HepG2 (cell line): ENCODE results near the gene SPPL3. TPM values are rescaled to one million over a fixed set of nuclear protein-coding genes. Genes with fewer than 3 reads are reported as not detected.

Experiments
- ATAC-seq: fragments of 200-7000 bp; cut with Tn5 transposase; 3 replicates; pipeline ENCODE4 v1.9.1; 2020; ENCODE audit warnings: mild to moderate bottlenecking, moderate library complexity
- BruUV-seq: library from RNA; stranded (reverse); fragments of 400-500 nt; replicated peaks from 2 replicates; lab custom pipeline; 2021; lab: Mats Ljungman, UMichigan
- CTCF ChIA-PET: fragments of 300-600 bp; formaldehyde crosslinking; extraction: SDS; loops from one replicate; lab custom pipeline; 2021; ENCODE audit warnings: low total read pairs, inconsistent platforms, low intra/inter-chr PET ratio; lab: Yijun Ruan, JAX
- POLR2A ChIA-PET: fragments of 350-600 bp; sonication (Branson Sonifier 250); formaldehyde crosslinking; loops from one replicate; lab custom pipeline; 2020; ENCODE audit warnings: antibody characterized with exemption, inconsistent platforms; lab: Yijun Ruan, JAX
- DNase-seq: peaks from one replicate; pipeline ENCODE4 v3.0.0-alpha.2; 2015; ENCODE audit warnings: low spot score
- FAIRE-seq: peaks from 3 replicates; lab custom pipeline; 2011; peaks lifted over from hg19 to GRCh38; lab: Jason Lieb, UNC
- H2AFZ ChIP-seq: one replicate; pipeline ENCODE4 v1.6.1; 2011; ENCODE audit warnings: low read length, inconsistent platforms
- H3K27ac ChIP-seq: fragments of 300-600 bp; 3 replicates; pipeline ENCODE4 v1.8.0; 2011; ENCODE audit warnings: mixed run types, mild to moderate bottlenecking, mixed read lengths, low read length, inconsistent platforms; ENCODE audit not compliant: insufficient read depth; ENCODE audit errors: extremely low read length
- H3K27me3 ChIP-seq, 2 experiments: fragments of 200-600 bp in 1 of 2; 2 replicates in 1 of 2; 3 replicates in 1 of 2; pipeline versions ENCODE4 v1.6.0 to v1.8.0; 2011; ENCODE audit warnings: low read length in 2 of 2, mild to moderate bottlenecking in 2 of 2, moderate library complexity in 2 of 2, inconsistent platforms in 1 of 2; ENCODE audit not compliant: insufficient read depth in 2 of 2, control insufficient read depth in 1 of 2
- H3K36me3 ChIP-seq, 2 experiments: fragments of 200-600 bp in 1 of 2; replicated peaks in 1 of 2; 2 replicates in 1 of 2; 3 replicates in 1 of 2; pipeline versions ENCODE4 v1.5.1 to v1.8.0; 2011; ENCODE audit warnings: low read length in 2 of 2, inconsistent platforms in 1 of 2; ENCODE audit not compliant: insufficient read depth in 2 of 2, control insufficient read depth in 1 of 2
- H3K4me1 ChIP-seq: 2 replicates; pipeline ENCODE4 v1.5.1; 2012; ENCODE audit warnings: low read length, inconsistent platforms; ENCODE audit not compliant: insufficient read depth
- H3K4me2 ChIP-seq: 2 replicates; pipeline ENCODE4 v1.6.0; 2011; ENCODE audit warnings: low read depth, low read length, inconsistent platforms
- H3K4me3 ChIP-seq, 3 experiments: fragments of 200-600 bp in 1 of 3; sonication (generic), shearing (Covaris generic) in 1 of 3; replicated peaks in 1 of 3; 2 replicates each; pipeline ENCODE4 v1.5.1; 2011 to 2016; ENCODE audit warnings: low read length in 3 of 3, inconsistent platforms in 2 of 3, low read depth in 2 of 3, mild to moderate bottlenecking in 2 of 3, control low read depth in 1 of 3, mixed read lengths in 1 of 3; ENCODE audit not compliant: insufficient read depth in 1 of 3
- H3K79me2 ChIP-seq: one replicate; pipeline ENCODE4 v1.6.1; 2011; ENCODE audit warnings: low read length, inconsistent platforms; ENCODE audit not compliant: insufficient read depth
- H3K9ac ChIP-seq: 2 replicates; pipeline ENCODE4 v1.6.0; 2011; ENCODE audit warnings: mild to moderate bottlenecking, low read depth, low read length, inconsistent platforms; ENCODE audit not compliant: insufficient read depth
- H3K9me3 ChIP-seq: 2 replicates; pipeline ENCODE4 v1.5.1; 2012; ENCODE audit warnings: mild to moderate bottlenecking, low read length
- H4K20me1 ChIP-seq: 2 replicates; pipeline ENCODE4 v1.6.0; 2011; ENCODE audit warnings: inconsistent platforms, mild to moderate bottlenecking, low read length, moderate library complexity; ENCODE audit not compliant: insufficient read depth
- CC2D1A ChIP-seq: sonication (generic); formaldehyde crosslinking; IDR thresholded peaks from 2 replicates; pipeline ENCODE4 v1.8.1; 2023; ENCODE audit warnings: mild to moderate bottlenecking, missing genetic modification reagents
- FOXO1 ChIP-seq: sonication (generic); formaldehyde crosslinking; IDR thresholded peaks from 2 replicates; pipeline ENCODE4 v1.4.0; 2020; ENCODE audit warnings: missing genetic modification reagents
- GLI4 ChIP-seq: sonication (generic); formaldehyde crosslinking; IDR thresholded peaks from 2 replicates; pipeline ENCODE4 v1.5.1; 2020; ENCODE audit warnings: missing genetic modification reagents, mild to moderate bottlenecking, moderate library complexity, borderline replicate concordance
- HMGA1 ChIP-seq: sonication (generic); formaldehyde crosslinking; conservative IDR thresholded peaks from 2 replicates; pipeline ENCODE4 v1.4.0; 2020; ENCODE audit warnings: missing genetic modification reagents
- KMT2B ChIP-seq: IDR thresholded peaks from 2 replicates; pipeline ENCODE4 v1.6.1; 2016; ENCODE audit warnings: missing genetic modification reagents, missing compliant biosample characterization
- NPAS2 ChIP-seq: sonication (generic); formaldehyde crosslinking; IDR thresholded peaks from 2 replicates; pipeline ENCODE4 v1.8.0; 2022; ENCODE audit warnings: mild to moderate bottlenecking, missing genetic modification reagents, borderline replicate concordance
- PAF1 ChIP-seq: IDR thresholded peaks from 2 replicates; pipeline ENCODE4 v1.6.1; 2016; ENCODE audit warnings: missing genetic modification reagents, missing compliant biosample characterization
- PHF20 ChIP-seq: sonication (generic); formaldehyde crosslinking; IDR thresholded peaks from 2 replicates; pipeline ENCODE4 v1.5.0; 2020; ENCODE audit warnings: mild to moderate bottlenecking, missing genetic modification reagents
- RBM39 ChIP-seq: fragments of 200-400 bp; formaldehyde crosslinking; IDR thresholded peaks from one replicate; pipeline ENCODE4 v1.6.1; 2018; ENCODE audit warnings: antibody characterized with exemption, mild to moderate bottlenecking, low read depth, low read length; ENCODE audit not compliant: poor library complexity, severe bottlenecking
- ZBTB38 ChIP-seq: sonication (generic); formaldehyde crosslinking; IDR thresholded peaks from 2 replicates; pipeline ENCODE4 v1.5.1; 2020; ENCODE audit warnings: mild to moderate bottlenecking, missing genetic modification reagents
- ZMYM4 ChIP-seq: sonication (generic); formaldehyde crosslinking; IDR thresholded peaks from 2 replicates; pipeline ENCODE4 v1.8.1; 2023; ENCODE audit warnings: mild to moderate bottlenecking, missing genetic modification reagents
- ZNF17 ChIP-seq: sonication (generic); formaldehyde crosslinking; IDR thresholded peaks from 2 replicates; pipeline ENCODE4 v1.5.0; 2020; ENCODE audit warnings: mild to moderate bottlenecking, missing genetic modification reagents
- ZNF225 ChIP-seq: sonication (generic); formaldehyde crosslinking; IDR thresholded peaks from 2 replicates; pipeline ENCODE4 v1.4.0; 2020; ENCODE audit warnings: mild to moderate bottlenecking, missing genetic modification reagents
- ZNF296 ChIP-seq: sonication (generic); formaldehyde crosslinking; conservative IDR thresholded peaks from 2 replicates; pipeline ENCODE4 v1.5.0; 2020; ENCODE audit warnings: mild to moderate bottlenecking, missing genetic modification reagents
- ZNF615 ChIP-seq: sonication (generic); formaldehyde crosslinking; IDR thresholded peaks from 2 replicates; pipeline ENCODE4 v1.5.0; 2020; ENCODE audit warnings: mild to moderate bottlenecking, missing genetic modification reagents, borderline replicate concordance
- ZNF644 ChIP-seq: IDR thresholded peaks from 2 replicates; pipeline ENCODE4 v1.6.1; 2016; ENCODE audit warnings: low read depth
- ZNF652 ChIP-seq: IDR thresholded peaks from 2 replicates; pipeline ENCODE4 v1.6.1; 2016; ENCODE audit warnings: low read depth, borderline replicate concordance
- WGBS: methylation state at CpG from one replicate; pipeline ENCODE4 v1.1.6; 2017; ENCODE audit warnings: low lambda C conversion rate; 5-methylcytosine and 5-hydroxymethylcytosine counted together
- in situ Hi-C: cut with HindIII; loops from 2 replicates; pipeline ENCODE4 v1.10.0; 2017; ENCODE audit warnings: low pct_unique_long_range_greater_than_20kb; ENCODE audit not compliant: extremely low pct_ligation_motif_present
- intact Hi-C: fragments of 100-400 bp; cut with micrococcal nuclease; formaldehyde crosslinking; loops from one replicate; pipeline ENCODE4 v1.10.0; 2022; ENCODE audit not compliant: unreplicated experiment
- polyA plus RNA-seq, 8 experiments: library from polyadenylated mRNA; depleted of rRNA in 3 of 8; stranded (reverse) in 7 of 8; unstranded in 1 of 8; fragments of >200 nt; fragmentation: Illumina TruSeq in 4 of 8; extraction: Trizol in 4 of 8; gene quantifications; 2 replicates each; pipeline versions ENCODE4 v1.2.1 to v1.2.3, GENCODE V29; 2011 to 2016; ENCODE audit warnings: low read depth in 4 of 8, missing spikeins in 1 of 8, mixed read lengths in 1 of 8; ENCODE audit not compliant: insufficient read depth in 1 of 8
- total RNA-seq, 5 experiments: library from RNA; depleted of rRNA; stranded (reverse); fragments of >200 nt; fragmentation: Illumina TruSeq; extraction: Trizol; gene quantifications; 2 replicates each; pipeline ENCODE4 v1.2.3, GENCODE V29; 2016; ENCODE audit warnings: low read depth in 1 of 5
- TF ChIP-seq, protein P1 (sequence below): IDR thresholded peaks from 2 replicates; pipeline ENCODE4 v1.6.1; 2016; ENCODE audit warnings: missing genetic modification reagents, missing compliant biosample characterization
- TF ChIP-seq, protein P2 (sequence below): IDR thresholded peaks from 2 replicates; pipeline ENCODE4 v1.6.1; 2012; ENCODE audit warnings: low read depth, low read length, improper control_type of control experiment
- TF ChIP-seq, protein P3 (sequence below): IDR thresholded peaks from 2 replicates; pipeline ENCODE4 v1.6.1; 2016; ENCODE audit warnings: low read depth, control low read depth

The SPPL3 gene
- total and polyA plus RNA-seq, 2 of the 13 experiments (the other 11 are each of a cell fraction or from before 2014, with no cell fraction given): 8.9 to 9.1 TPM

DNA sequence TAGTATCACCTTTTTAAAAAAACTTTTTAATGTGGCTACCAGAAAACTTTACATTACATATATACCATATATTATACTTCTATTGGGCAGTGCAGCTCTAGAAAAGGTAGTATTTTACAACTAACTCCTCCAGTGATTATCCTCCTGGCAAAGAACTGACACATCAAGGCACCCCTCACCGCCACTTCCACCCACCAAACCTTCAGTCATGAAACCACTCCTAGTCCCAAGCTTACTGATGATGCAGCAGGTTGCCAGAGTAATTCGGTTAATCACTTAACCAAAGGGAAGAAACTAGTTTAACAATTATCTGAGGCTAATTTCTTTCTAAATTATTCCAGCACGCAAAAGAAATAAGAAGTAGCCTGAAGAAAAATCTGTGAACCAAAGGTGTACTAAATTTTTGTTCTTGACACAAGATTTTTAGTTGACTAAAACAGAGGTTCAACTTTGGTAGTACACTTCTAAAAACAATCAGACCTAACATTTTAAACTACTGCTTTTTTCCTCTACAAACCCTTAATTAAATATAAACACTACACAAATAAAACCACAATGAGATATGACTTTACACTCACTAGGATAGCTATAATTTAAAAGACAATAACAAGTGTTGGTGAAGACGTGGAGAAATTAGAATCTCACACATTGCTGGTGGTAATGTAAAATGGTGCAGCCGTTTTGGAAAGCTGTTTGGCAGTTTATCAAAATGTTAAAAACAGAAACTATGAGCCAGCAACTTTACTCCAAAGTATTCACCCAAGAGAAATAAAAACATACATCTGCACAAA is 16.7 kb downstream of the SPPL3 start:
- Histone ChIP-seq H3K79me2 (peaks cover 67% of the 10 kb centered on the region), H3K36me3 (no peaks in the 10 kb centered on the region; a peak in 1 of 5 replicates), H3K27me3 (no peaks in the 10 kb centered on the region), H3K27ac (no peak overlapping the region), H3K9me3 (no peaks in the 10 kb centered on the region), H3K4me2 (no peak overlapping the region), H3K9ac (no peak overlapping the region), H2AFZ (no peak overlapping the region), H3K4me1 (peaks cover 7% of the 10 kb centered on the region), H4K20me1 (peaks cover 6% of the 10 kb centered on the region; the same call in 1 of the 2 replicates), H3K4me3 (no peak overlapping the region)
- ATAC-seq (no peak), DNase-seq (no peak), FAIRE-seq (no peak)
- intact Hi-C loops: no loop called here
- TF ChIP-seq KMT2B (CRISPR knock-in tag) (no peak), PAF1 (no peak), HMGA1 (CRISPR knock-in tag) (no peak), ZNF615 (CRISPR knock-in tag) (no peak), ZNF17 (CRISPR knock-in tag) (no peak), ZNF644 (CRISPR knock-in tag) (no peak), ZNF225 (CRISPR knock-in tag) (no peak), GLI4 (CRISPR knock-in tag) (no peak), PHF20 (CRISPR knock-in tag) (no peak), ZNF296 (CRISPR knock-in tag) (no peak), ZNF652 (CRISPR knock-in tag) (no peak), CC2D1A (no peak), RBM39 (no peak), NPAS2 (CRISPR knock-in tag) (no peak), FOXO1 (CRISPR knock-in tag) (no peak), ZBTB38 (no peak), ZMYM4 (CRISPR knock-in tag) (no peak)
- TF ChIP-seq, protein P1, sequence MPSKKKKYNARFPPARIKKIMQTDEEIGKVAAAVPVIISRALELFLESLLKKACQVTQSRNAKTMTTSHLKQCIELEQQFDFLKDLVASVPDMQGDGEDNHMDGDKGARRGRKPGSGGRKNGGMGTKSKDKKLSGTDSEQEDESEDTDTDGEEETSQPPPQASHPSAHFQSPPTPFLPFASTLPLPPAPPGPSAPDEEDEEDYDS (CRISPR knock-in tag): no peak
- TF ChIP-seq, protein P2, sequence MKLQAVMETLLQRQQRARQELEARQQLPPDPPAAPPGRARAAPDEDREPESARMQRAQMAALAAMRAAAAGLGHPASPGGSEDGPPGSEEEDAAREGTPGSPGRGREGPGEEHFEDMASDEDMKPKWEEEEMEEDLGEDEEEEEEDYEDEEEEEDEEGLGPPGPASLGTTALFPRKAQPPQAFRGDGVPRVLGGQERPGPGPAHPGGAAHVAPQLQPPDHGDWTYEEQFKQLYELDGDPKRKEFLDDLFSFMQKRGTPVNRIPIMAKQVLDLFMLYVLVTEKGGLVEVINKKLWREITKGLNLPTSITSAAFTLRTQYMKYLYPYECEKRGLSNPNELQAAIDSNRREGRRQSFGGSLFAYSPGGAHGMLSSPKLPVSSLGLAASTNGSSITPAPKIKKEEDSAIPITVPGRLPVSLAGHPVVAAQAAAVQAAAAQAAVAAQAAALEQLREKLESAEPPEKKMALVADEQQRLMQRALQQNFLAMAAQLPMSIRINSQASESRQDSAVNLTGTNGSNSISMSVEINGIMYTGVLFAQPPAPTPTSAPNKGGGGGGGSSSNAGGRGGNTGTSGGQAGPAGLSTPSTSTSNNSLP: no peak
- TF ChIP-seq, protein P3, sequence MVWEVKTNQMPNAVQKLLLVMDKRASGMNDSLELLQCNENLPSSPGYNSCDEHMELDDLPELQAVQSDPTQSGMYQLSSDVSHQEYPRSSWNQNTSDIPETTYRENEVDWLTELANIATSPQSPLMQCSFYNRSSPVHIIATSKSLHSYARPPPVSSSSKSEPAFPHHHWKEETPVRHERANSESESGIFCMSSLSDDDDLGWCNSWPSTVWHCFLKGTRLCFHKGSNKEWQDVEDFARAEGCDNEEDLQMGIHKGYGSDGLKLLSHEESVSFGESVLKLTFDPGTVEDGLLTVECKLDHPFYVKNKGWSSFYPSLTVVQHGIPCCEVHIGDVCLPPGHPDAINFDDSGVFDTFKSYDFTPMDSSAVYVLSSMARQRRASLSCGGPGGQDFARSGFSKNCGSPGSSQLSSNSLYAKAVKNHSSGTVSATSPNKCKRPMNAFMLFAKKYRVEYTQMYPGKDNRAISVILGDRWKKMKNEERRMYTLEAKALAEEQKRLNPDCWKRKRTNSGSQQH (CRISPR knock-in tag): no peak
- CTCF ChIA-PET: no interaction called here
- 84% methylated on average over 5 of the region's 5 CpGs for WGBS
- in situ Hi-C loops: no loop called here
- BruUV-seq: no TSS peak
- POLR2A ChIA-PET: no interaction called here
